IMR-90 (cell line): Measurements from ENCODE around the gene ITPKB. TPM values are rescaled to one million over a fixed set of nuclear protein-coding genes. Genes with fewer than 3 reads are reported as not detected.
A peak's percentile ranks its signal among the peaks of the same experiment; 100 is the strongest.

ENCODE experiments used
- ATAC-seq: fragments of 200-7000 bp; cut with Tn5 transposase; 2 replicates; pipeline ENCODE4 v1.9.1; 2020; ENCODE audit warnings: low read depth, mild to moderate bottlenecking, moderate library complexity
- BruUV-seq: library from RNA; stranded (reverse); fragments of 400-500 nt; replicated peaks from 2 replicates; lab custom pipeline; 2021; lab: Mats Ljungman, UMichigan
- CTCF ChIA-PET: fragments of 300-600 bp; formaldehyde crosslinking; extraction: SDS; loops from one replicate; lab custom pipeline; 2021; ENCODE audit warnings: antibody characterized with exemption; lab: Yijun Ruan, JAX
- POLR2A ChIA-PET: fragments of 300-600 bp; sonication (Branson Sonifier 250); formaldehyde crosslinking; loops from one replicate; lab custom pipeline; 2022; ENCODE audit warnings: antibody characterized with exemption; ENCODE audit not compliant: unreplicated experiment; lab: Charles Lee
- DNase-seq: peaks from one replicate; pipeline ENCODE4 v3.0.0; 2013
- H2AFZ ChIP-seq: replicated peaks from 2 replicates; pipeline ENCODE3; 2013; ENCODE audit warnings: low read length, mild to moderate bottlenecking; ENCODE audit not compliant: poor library complexity
- H2AK5ac ChIP-seq: 2 replicates; pipeline ENCODE4 v1.6.1; 2013; ENCODE audit warnings: low read depth, low read length, inconsistent platforms
- H2AK9ac ChIP-seq: replicated peaks from 2 replicates; pipeline ENCODE3; 2013; ENCODE audit warnings: mild to moderate bottlenecking, low read depth, low read length, moderate library complexity; ENCODE audit not compliant: poor library complexity
- H2BK120ac ChIP-seq: 2 replicates; pipeline ENCODE4 v1.6.1; 2013; ENCODE audit warnings: low read depth, low read length, inconsistent platforms
- H2BK15ac ChIP-seq: 3 replicates; pipeline ENCODE4 v1.6.1; 2013; ENCODE audit warnings: low read depth, low read length, inconsistent platforms
- H2BK20ac ChIP-seq: 2 replicates; pipeline ENCODE4 v1.6.1; 2013; ENCODE audit warnings: low read depth, mild to moderate bottlenecking, inconsistent platforms, low read length, moderate library complexity
- H2BK5ac ChIP-seq: 2 replicates; pipeline ENCODE4 v1.6.1; 2013; ENCODE audit warnings: mild to moderate bottlenecking, low read depth, low read length, inconsistent platforms; ENCODE audit not compliant: poor library complexity, severe bottlenecking
- H3K14ac ChIP-seq: replicated peaks from 2 replicates; pipeline ENCODE4 v1.6.1; 2013; ENCODE audit warnings: low read depth, low read length, inconsistent platforms
- H3K18ac ChIP-seq: 2 replicates; pipeline ENCODE4 v1.6.1; 2013; ENCODE audit warnings: low read depth, low read length, control low read depth
- H3K23ac ChIP-seq: 2 replicates; pipeline ENCODE4 v1.6.1; 2013; ENCODE audit warnings: low read depth, low read length, inconsistent platforms
- H3K27ac ChIP-seq: 2 replicates; pipeline ENCODE4 v1.5.1; 2013; ENCODE audit warnings: mild to moderate bottlenecking, control low read depth, low read length; ENCODE audit not compliant: insufficient read depth
- H3K27me3 ChIP-seq: 2 replicates; pipeline ENCODE4 v1.6.1; 2013; ENCODE audit warnings: low read length; ENCODE audit not compliant: control insufficient read depth, insufficient read depth
- H3K36me3 ChIP-seq: 2 replicates; pipeline ENCODE4 v1.6.1; 2013; ENCODE audit warnings: low read length, mixed read lengths; ENCODE audit not compliant: control insufficient read depth, insufficient read depth
- H3K4ac ChIP-seq: 2 replicates; pipeline ENCODE4 v1.6.1; 2013; ENCODE audit warnings: low read depth, low read length, inconsistent platforms
- H3K4me1 ChIP-seq: 2 replicates; pipeline ENCODE4 v1.6.1; 2013; ENCODE audit warnings: low read length, mixed read lengths; ENCODE audit not compliant: control insufficient read depth, insufficient read depth
- H3K4me2 ChIP-seq: 2 replicates; pipeline ENCODE4 v1.6.1; 2013; ENCODE audit warnings: low read depth, mild to moderate bottlenecking, control low read depth, low read length, moderate library complexity
- H3K4me3 ChIP-seq: 2 replicates; pipeline ENCODE4 v1.5.1; 2013; ENCODE audit warnings: low read depth, mild to moderate bottlenecking, control low read depth, low read length, moderate library complexity; ENCODE audit not compliant: insufficient read depth
- H3K56ac ChIP-seq: 2 replicates; pipeline ENCODE4 v1.6.1; 2013; ENCODE audit warnings: low read length, inconsistent platforms; ENCODE audit not compliant: insufficient read depth; ENCODE audit errors: extremely low read depth
- H3K79me1 ChIP-seq, 2 experiments: 2 replicates each; pipeline ENCODE4 v1.6.1; 2013; ENCODE audit warnings: low read length in 2 of 2, inconsistent platforms in 1 of 2, low read depth in 1 of 2
- H3K9ac ChIP-seq: 2 replicates; pipeline ENCODE4 v1.6.1; 2013; ENCODE audit warnings: low read depth, low read length, control low read depth
- H3K9me1 ChIP-seq: 2 replicates; pipeline ENCODE4 v1.6.1; 2013; ENCODE audit warnings: low read length, inconsistent platforms; ENCODE audit not compliant: insufficient read depth
- H3K9me3 ChIP-seq: 2 replicates; pipeline ENCODE4 v1.6.1; 2013; ENCODE audit warnings: low read length; ENCODE audit not compliant: control insufficient read depth, insufficient read depth
- H4K20me1 ChIP-seq: 2 replicates; pipeline ENCODE4 v1.6.1; 2013; ENCODE audit warnings: low read length, inconsistent platforms; ENCODE audit not compliant: insufficient read depth
- H4K5ac ChIP-seq: 2 replicates; pipeline ENCODE4 v1.6.1; 2013; ENCODE audit warnings: mild to moderate bottlenecking, low read depth, low read length, control low read depth
- H4K8ac ChIP-seq, 2 experiments: 2 replicates each; pipeline ENCODE4 v1.6.1; 2013; ENCODE audit warnings: low read depth in 2 of 2, low read length in 2 of 2, control low read depth in 1 of 2, inconsistent platforms in 1 of 2
- H4K91ac ChIP-seq: 2 replicates; pipeline ENCODE4 v1.6.1; 2013; ENCODE audit warnings: low read depth, low read length, inconsistent platforms; ENCODE audit not compliant: insufficient read depth
- CEBPB ChIP-seq: IDR thresholded peaks from 2 replicates; pipeline ENCODE4 v1.6.1; 2012; ENCODE audit warnings: low read depth, low read length, improper control_type of control experiment
- ELK1 ChIP-seq: fragments of 150-350 bp; IDR thresholded peaks from 2 replicates; pipeline ENCODE4 v1.6.1; 2016; ENCODE audit warnings: low read depth, mild to moderate bottlenecking, low read length, moderate library complexity, borderline replicate concordance
- FOS ChIP-seq: fragments of 150-350 bp; IDR thresholded peaks from 2 replicates; pipeline ENCODE4 v1.6.1; 2016; ENCODE audit warnings: low read depth, low read length
- MAFK ChIP-seq: IDR thresholded peaks from 2 replicates; pipeline ENCODE4 v1.6.1; 2012; ENCODE audit warnings: low read depth, low read length, improper control_type of control experiment
- MAZ ChIP-seq: IDR thresholded peaks from 2 replicates; pipeline ENCODE4 v1.6.1; 2012; ENCODE audit warnings: low read depth, mild to moderate bottlenecking, low read length, improper control_type of control experiment, moderate library complexity, borderline replicate concordance
- MXI1 ChIP-seq: IDR thresholded peaks from 2 replicates; pipeline ENCODE4 v1.6.1; 2012; ENCODE audit warnings: low read depth, mild to moderate bottlenecking, low read length, moderate library complexity, borderline replicate concordance
- NFE2L2 ChIP-seq: fragments of 150-350 bp; IDR thresholded peaks from 2 replicates; pipeline ENCODE4 v1.6.1; 2016; ENCODE audit warnings: low read depth, mild to moderate bottlenecking, low read length
- POLR2A ChIP-seq: IDR thresholded peaks from 2 replicates; pipeline ENCODE4 v1.6.1; 2012; ENCODE audit warnings: mild to moderate bottlenecking, low read depth, low read length
- RCOR1 ChIP-seq: IDR thresholded peaks from 2 replicates; pipeline ENCODE4 v1.6.1; 2012; ENCODE audit warnings: mild to moderate bottlenecking, low read length, improper control_type of control experiment; ENCODE audit not compliant: insufficient replicate concordance
- SMC3 ChIP-seq: fragments of 150-350 bp; IDR thresholded peaks from 2 replicates; pipeline ENCODE4 v1.6.1; 2016; ENCODE audit warnings: low read depth, mild to moderate bottlenecking, antibody characterized with exemption, low read length, moderate library complexity
- WGBS, 2 experiments: methylation state at CpG; one replicate each; pipeline versions ENCODE4 v1.1.5 to v1.1.7; 2013; ENCODE audit warnings: missing lambda C conversion rate in 2 of 2; ENCODE audit not compliant: insufficient read length in 1 of 2; ENCODE audit errors: extremely low coverage in 2 of 2; 5-methylcytosine and 5-hydroxymethylcytosine counted together
- dilution Hi-C: fragments of 300-500 bp; cut with HindIII; formaldehyde crosslinking; loops from one replicate; pipeline ENCODE4 v1.14.3; 2018; ENCODE audit warnings: low sequenced_read_pairs; ENCODE audit not compliant: unreplicated experiment
- in situ Hi-C: fragments of 300-500 bp; cut with MboI; formaldehyde crosslinking; loops from 3 replicates; pipeline ENCODE4 v1.14.3; 2019; ENCODE audit warnings: low sequenced_read_pairs, inconsistent platforms, mixed read lengths
- intact Hi-C: fragments of 100-400 bp; cut with micrococcal nuclease; formaldehyde crosslinking; loops from 2 replicates; pipeline ENCODE4 v1.10.0; 2022
- polyA plus RNA-seq, 3 experiments: library from polyadenylated mRNA; depleted of rRNA; stranded (reverse); fragments of >200 nt; gene quantifications; 2 replicates each; pipeline ENCODE4 v1.2.3, GENCODE V29; 2012; ENCODE audit warnings: low replicate concordance in 1 of 3
- total RNA-seq: library from RNA; depleted of rRNA; stranded (reverse); fragments of >200 nt; gene quantifications from 2 replicates; pipeline ENCODE4 v1.2.3, GENCODE V29; 2012
- TF ChIP-seq, protein P1 (sequence below): fragments of 150-350 bp; IDR thresholded peaks from 2 replicates; pipeline ENCODE4 v1.6.1; 2017; ENCODE audit warnings: mild to moderate bottlenecking, antibody characterized with exemption, low read length, low read depth
- TF ChIP-seq, protein P2 (sequence below): conservative IDR thresholded peaks from 2 replicates; pipeline ENCODE4 v1.5.1; 2012; ENCODE audit warnings: mild to moderate bottlenecking, low read depth, low read length, improper control_type of control experiment

The ITPKB gene
- total and polyA plus RNA-seq, 2 of the 4 experiments (the other 2 are of a cell fraction), result 0.72 to 1.4 TPM

- no peak overlapping the region for H4K8ac ChIP-seq
- dilution Hi-C loops (no loop called here), in situ Hi-C loops (no loop called here), intact Hi-C loops (no loop called here)
- DNase-seq (no peak), ATAC-seq (no peak)
- no peak overlapping the region for H4K5ac ChIP-seq
- no peak overlapping the region for H2BK15ac ChIP-seq
- no peak overlapping the region for H3K4me2 ChIP-seq
- TF ChIP-seq MXI1 (no peak), CEBPB (no peak), MAZ (no peak), RCOR1 (no peak), FOS (no peak), POLR2A (no peak), ELK1 (no peak), MAFK (no peak), NFE2L2 (no peak), SMC3 (no peak)
- TF ChIP-seq, protein P1, sequence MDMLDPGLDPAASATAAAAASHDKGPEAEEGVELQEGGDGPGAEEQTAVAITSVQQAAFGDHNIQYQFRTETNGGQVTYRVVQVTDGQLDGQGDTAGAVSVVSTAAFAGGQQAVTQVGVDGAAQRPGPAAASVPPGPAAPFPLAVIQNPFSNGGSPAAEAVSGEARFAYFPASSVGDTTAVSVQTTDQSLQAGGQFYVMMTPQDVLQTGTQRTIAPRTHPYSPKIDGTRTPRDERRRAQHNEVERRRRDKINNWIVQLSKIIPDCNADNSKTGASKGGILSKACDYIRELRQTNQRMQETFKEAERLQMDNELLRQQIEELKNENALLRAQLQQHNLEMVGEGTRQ, result no peak
- TF ChIP-seq, protein P2, sequence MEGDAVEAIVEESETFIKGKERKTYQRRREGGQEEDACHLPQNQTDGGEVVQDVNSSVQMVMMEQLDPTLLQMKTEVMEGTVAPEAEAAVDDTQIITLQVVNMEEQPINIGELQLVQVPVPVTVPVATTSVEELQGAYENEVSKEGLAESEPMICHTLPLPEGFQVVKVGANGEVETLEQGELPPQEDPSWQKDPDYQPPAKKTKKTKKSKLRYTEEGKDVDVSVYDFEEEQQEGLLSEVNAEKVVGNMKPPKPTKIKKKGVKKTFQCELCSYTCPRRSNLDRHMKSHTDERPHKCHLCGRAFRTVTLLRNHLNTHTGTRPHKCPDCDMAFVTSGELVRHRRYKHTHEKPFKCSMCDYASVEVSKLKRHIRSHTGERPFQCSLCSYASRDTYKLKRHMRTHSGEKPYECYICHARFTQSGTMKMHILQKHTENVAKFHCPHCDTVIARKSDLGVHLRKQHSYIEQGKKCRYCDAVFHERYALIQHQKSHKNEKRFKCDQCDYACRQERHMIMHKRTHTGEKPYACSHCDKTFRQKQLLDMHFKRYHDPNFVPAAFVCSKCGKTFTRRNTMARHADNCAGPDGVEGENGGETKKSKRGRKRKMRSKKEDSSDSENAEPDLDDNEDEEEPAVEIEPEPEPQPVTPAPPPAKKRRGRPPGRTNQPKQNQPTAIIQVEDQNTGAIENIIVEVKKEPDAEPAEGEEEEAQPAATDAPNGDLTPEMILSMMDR, result no peak
- no peak overlapping the region for H3K4ac ChIP-seq
- no peak overlapping the region for H2BK120ac ChIP-seq
- ChIA-PET POLR2A (no interaction called here), CTCF (no interaction called here)
- H3K23ac ChIP-seq, result no peak overlapping the region
- no peaks in the 10 kb centered on the region for H3K9me3 ChIP-seq
- no peak overlapping the region for H3K27ac ChIP-seq
- no peaks in the 10 kb centered on the region for H3K27me3 ChIP-seq
- H2BK20ac ChIP-seq, result no peak overlapping the region
- H3K79me1 ChIP-seq, result peaks cover 0 to 3% of the 10 kb centered on the region in 2 experiments; a peak in 2 of 4 replicates
- H3K36me3 ChIP-seq, result no peaks in the 10 kb centered on the region
- no peak overlapping the region for H3K56ac ChIP-seq
- H3K14ac ChIP-seq, result no peak overlapping the region
- no peak overlapping the region for H3K9ac ChIP-seq
- no peak overlapping the region for H2BK5ac ChIP-seq
- peaks cover 5% of the 10 kb centered on the region for H4K20me1 ChIP-seq
- H4K91ac ChIP-seq, result no peak overlapping the region
- H2AK5ac ChIP-seq, result peak overlapping the region; percentile 10; the same call in 1 of the 2 replicates
- WGBS, 2 experiments, result 100% methylated on average over 2 of the region's 4 CpGs; no CpG with 5 or more reads in 1 of the 2 experiments
- H2AK9ac ChIP-seq, result no peak overlapping the region
- H3K4me1 ChIP-seq, result peaks cover 20% of the 10 kb centered on the region
- no peak overlapping the region for H2AFZ ChIP-seq
- no peak overlapping the region for H3K4me3 ChIP-seq
- H3K9me1 ChIP-seq, result peaks cover 22% of the 10 kb centered on the region
- no TSS peak for BruUV-seq
- H3K18ac ChIP-seq, result no peak overlapping the region
These were observed 72.4 kb downstream of the ITPKB start for GRCh38 chr1:226666692-226667091.
